HG03045 (cell line): ENCODE results near the gene RRM2.
A peak's percentile ranks its signal among the peaks of the same experiment; 100 is the strongest.

Experiments used
- ATAC-seq: cut with Tn5 transposase; IDR thresholded peaks from one replicate; pipeline ENCODE4 v1.9.1; 2021; ENCODE audit warnings: mild to moderate bottlenecking, moderate library complexity; ENCODE audit not compliant: unreplicated experiment

RRM2 gene

GRCh38 chr2:10122500-10123280 lies at the start of gene RRM2:
TSS of gene RRM2 (plus strand) at chr2:10122739. CDS start at chr2:10122799, 60 bp downstream.
- ATAC-seq, result peak; percentile 78

GRCh38 chr2:10073706-10074105 lies 48.8 kb upstream of the RRM2 start:
- ATAC-seq, result no peak

- no peak for ATAC-seq
Observed at GRCh38 chr2:10075101-10075500, 47.4 kb upstream of the RRM2 start.

- ATAC-seq, result no peak
Observed at GRCh38 chr2:10075571-10076209, 46.8 kb upstream of the RRM2 start.

GRCh38 chr2:10076511-10076910 lies 46.0 kb upstream of the RRM2 start:
- no peak for ATAC-seq

GRCh38 chr2:10076988-10077527 lies 45.5 kb upstream of the RRM2 start:
- ATAC-seq, result no peak

- no peak for ATAC-seq
Observed at GRCh38 chr2:10078001-10078400, 44.5 kb upstream of the RRM2 start.

GRCh38 chr2:10078704-10079265 lies 43.8 kb upstream of the RRM2 start:
- no peak for ATAC-seq

GRCh38 chr2:10079266-10079869 lies 43.2 kb upstream of the RRM2 start:
- peak; percentile 27 for ATAC-seq

GRCh38 chr2:10079870-10080535 lies 42.5 kb upstream of the RRM2 start, which contains the start of gene CYS1:
TSS of gene CYS1 (minus strand) at chr2:10080411. CDS start at chr2:10080223, 188 bp downstream.
- peak; percentile 33 for ATAC-seq

- peak; percentile 28 for ATAC-seq
Observed at GRCh38 chr2:10080536-10081304, 41.8 kb upstream of the RRM2 start.

GRCh38 chr2:10083046-10083445 lies 39.5 kb upstream of the RRM2 start:
- ATAC-seq, result no peak

GRCh38 chr2:10083692-10084211 lies 38.8 kb upstream of the RRM2 start:
- no peak for ATAC-seq

GRCh38 chr2:10084223-10084865 lies 38.2 kb upstream of the RRM2 start:
- ATAC-seq, result no peak

- no peak for ATAC-seq
Observed at GRCh38 chr2:10085043-10085667, 37.4 kb upstream of the RRM2 start.

- no peak for ATAC-seq
Observed at GRCh38 chr2:10085668-10086059, 36.9 kb upstream of the RRM2 start.

GRCh38 chr2:10086950-10087349 lies 35.6 kb upstream of the RRM2 start:
- no peak for ATAC-seq

- no peak for ATAC-seq
Observed at GRCh38 chr2:10087360-10087759, 35.2 kb upstream of the RRM2 start.
